ENCODE measurements around the gene S100A6.

DNA sequence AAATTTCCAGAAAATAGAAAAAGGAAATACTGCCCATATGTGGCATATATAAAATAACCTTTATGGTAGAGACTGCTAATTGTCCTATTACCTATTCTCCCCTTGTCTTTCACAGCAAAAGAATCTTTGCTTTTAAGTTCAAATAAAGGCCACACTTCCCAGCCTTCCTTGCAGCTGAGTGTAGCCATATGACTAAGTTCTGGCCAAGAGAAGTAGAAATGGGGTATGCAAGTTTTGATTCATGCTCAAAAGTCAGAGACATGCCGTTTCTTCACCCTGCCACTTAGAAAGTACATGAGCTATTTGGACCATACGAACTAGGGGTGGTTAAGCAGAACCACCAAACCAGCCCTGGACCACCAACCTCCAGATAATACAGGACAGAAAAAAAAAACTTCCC lies 48.2 kb upstream of the S100A6 start:
- TF ChIP-seq EZH2 (IDR thresholded peaks at IDR 0.05; ENCODE audit: borderline replicate concordance, insufficient read depth, low read length, poor library complexity, severe bottlenecking) = no peak
- TF ChIP-seq CTCF (IDR thresholded peaks at IDR 0.05; ENCODE audit: poor library complexity, severe bottlenecking) = no peak
- TF ChIP-seq POLR2AphosphoS5 (IDR thresholded peaks at IDR 0.05) = no peak
- no peak for TF ChIP-seq RAD21 (conservative IDR thresholded peaks at IDR 0.05)
- no peak for TF ChIP-seq MXI1 (conservative IDR thresholded peaks at IDR 0.05; ENCODE audit: poor library complexity, severe bottlenecking)
- TF ChIP-seq, protein P1, sequence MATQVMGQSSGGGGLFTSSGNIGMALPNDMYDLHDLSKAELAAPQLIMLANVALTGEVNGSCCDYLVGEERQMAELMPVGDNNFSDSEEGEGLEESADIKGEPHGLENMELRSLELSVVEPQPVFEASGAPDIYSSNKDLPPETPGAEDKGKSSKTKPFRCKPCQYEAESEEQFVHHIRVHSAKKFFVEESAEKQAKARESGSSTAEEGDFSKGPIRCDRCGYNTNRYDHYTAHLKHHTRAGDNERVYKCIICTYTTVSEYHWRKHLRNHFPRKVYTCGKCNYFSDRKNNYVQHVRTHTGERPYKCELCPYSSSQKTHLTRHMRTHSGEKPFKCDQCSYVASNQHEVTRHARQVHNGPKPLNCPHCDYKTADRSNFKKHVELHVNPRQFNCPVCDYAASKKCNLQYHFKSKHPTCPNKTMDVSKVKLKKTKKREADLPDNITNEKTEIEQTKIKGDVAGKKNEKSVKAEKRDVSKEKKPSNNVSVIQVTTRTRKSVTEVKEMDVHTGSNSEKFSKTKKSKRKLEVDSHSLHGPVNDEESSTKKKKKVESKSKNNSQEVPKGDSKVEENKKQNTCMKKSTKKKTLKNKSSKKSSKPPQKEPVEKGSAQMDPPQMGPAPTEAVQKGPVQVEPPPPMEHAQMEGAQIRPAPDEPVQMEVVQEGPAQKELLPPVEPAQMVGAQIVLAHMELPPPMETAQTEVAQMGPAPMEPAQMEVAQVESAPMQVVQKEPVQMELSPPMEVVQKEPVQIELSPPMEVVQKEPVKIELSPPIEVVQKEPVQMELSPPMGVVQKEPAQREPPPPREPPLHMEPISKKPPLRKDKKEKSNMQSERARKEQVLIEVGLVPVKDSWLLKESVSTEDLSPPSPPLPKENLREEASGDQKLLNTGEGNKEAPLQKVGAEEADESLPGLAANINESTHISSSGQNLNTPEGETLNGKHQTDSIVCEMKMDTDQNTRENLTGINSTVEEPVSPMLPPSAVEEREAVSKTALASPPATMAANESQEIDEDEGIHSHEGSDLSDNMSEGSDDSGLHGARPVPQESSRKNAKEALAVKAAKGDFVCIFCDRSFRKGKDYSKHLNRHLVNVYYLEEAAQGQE (IDR thresholded peaks at IDR 0.05; ENCODE audit: borderline replicate concordance) = no peak
- TF ChIP-seq SMC3 (conservative IDR thresholded peaks at IDR 0.05; ENCODE audit: poor library complexity) = no peak
- TF ChIP-seq TAF1 (IDR thresholded peaks at IDR 0.05; ENCODE audit: low read depth) = no peak

Measured in neural cell (in vitro differentiated cells).